ENCODE results near the gene PDZD7. TPM values are rescaled to one million over a fixed set of nuclear protein-coding genes. Genes with fewer than 3 reads are reported as not detected.

Gene PDZD7
- total and polyA plus RNA-seq, 4 donors: 0.06 to 0.09 (median 0.07) TPM; not detected in 1

DNA sequence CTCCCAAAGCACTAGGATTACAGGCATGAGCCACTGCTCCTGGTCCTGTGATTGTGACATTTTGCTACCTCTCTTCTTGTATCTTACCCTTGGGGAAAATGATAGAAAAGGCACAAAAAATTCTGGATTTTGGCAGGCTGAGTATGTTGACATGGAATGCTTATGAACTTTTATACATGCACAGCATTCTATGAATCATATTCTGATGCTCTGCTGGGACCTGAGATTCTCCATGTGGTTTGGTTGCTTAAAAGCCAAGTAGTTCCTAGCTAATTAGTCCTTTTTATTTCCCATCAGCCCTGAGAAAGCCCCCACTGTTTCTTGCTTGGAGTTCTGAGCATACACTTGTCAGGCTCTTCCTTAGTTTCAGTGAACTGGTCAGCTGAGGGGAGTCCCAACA is 22.6 kb upstream of the PDZD7 start:
- H3K27ac ChIP-seq (ENCODE audit: low read depth in 1 of 2, low read length in 2 of 2): no peak overlapping the region
- H3K9me3 ChIP-seq (ENCODE audit: control insufficient read depth in 4 of 4, low read length in 3 of 4): no peaks in the 10 kb centered on the region
- H3K36me3 ChIP-seq (ENCODE audit: control insufficient read depth in 4 of 4, insufficient read depth in 3 of 4, low read depth in 1 of 4, low read length in 3 of 4): no peaks in the 10 kb centered on the region
- H3K9ac ChIP-seq (ENCODE audit: low read depth in 1 of 2, low read length in 2 of 2): no peak overlapping the region
- H3K4me1 ChIP-seq (ENCODE audit: control insufficient read depth in 4 of 4, insufficient read depth in 4 of 4, low read length in 3 of 4): peaks cover 0 to 11% (median 3%) of the 10 kb centered on the region in 4 donors
- no peak for DNase-seq (ENCODE audit: low spot score)
- no peak overlapping the region for H3K4me3 ChIP-seq (ENCODE audit: low read depth in 1 of 3, low read length in 3 of 3)
- peaks cover 0 to 6% (median 2%) of the 10 kb centered on the region in 4 donors for H3K27me3 ChIP-seq (ENCODE audit: control insufficient read depth in 4 of 4, insufficient read depth in 4 of 4, low read length in 3 of 4)
- TF ChIP-seq EGR1 (IDR thresholded peaks at IDR 0.05; ENCODE audit: low read depth in 2 of 2) (no peak), ATF3 (IDR thresholded peaks at IDR 0.05) (no peak), FOXA1 (IDR thresholded peaks at IDR 0.05) (no peak), YY1 (IDR thresholded peaks at IDR 0.05) (no peak), NR2F2 (IDR thresholded peaks at IDR 0.05) (no peak), RXRA (IDR thresholded peaks at IDR 0.05) (no peak), RAD21 (IDR thresholded peaks at IDR 0.05) (no peak), JUND (IDR thresholded peaks at IDR 0.05) (no peak), SP1 (IDR thresholded peaks at IDR 0.05) (no peak), ZBTB33 (IDR thresholded peaks at IDR 0.05) (no peak), CTCF (IDR thresholded peaks at IDR 0.05; ENCODE audit: low read depth, low read length, missing input control) (no peak), GABPA (IDR thresholded peaks at IDR 0.05 in 1 of 2, conservative IDR thresholded peaks at IDR 0.05 in 1 of 2) (no peak)
- TF ChIP-seq, protein P1, sequence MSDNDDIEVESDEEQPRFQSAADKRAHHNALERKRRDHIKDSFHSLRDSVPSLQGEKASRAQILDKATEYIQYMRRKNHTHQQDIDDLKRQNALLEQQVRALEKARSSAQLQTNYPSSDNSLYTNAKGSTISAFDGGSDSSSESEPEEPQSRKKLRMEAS (IDR thresholded peaks at IDR 0.05): no peak

- Histone ChIP-seq H3K27ac (ENCODE audit: low read depth in 1 of 2, low read length in 2 of 2) (no peak overlapping the region), H3K4me1 (ENCODE audit: control insufficient read depth in 4 of 4, insufficient read depth in 4 of 4, low read length in 3 of 4) (peaks cover 0 to 11% (median 5%) of the 10 kb centered on the region in 4 donors), H3K36me3 (ENCODE audit: control insufficient read depth in 4 of 4, insufficient read depth in 3 of 4, low read depth in 1 of 4, low read length in 3 of 4) (no peaks in the 10 kb centered on the region), H3K9me3 (ENCODE audit: control insufficient read depth in 4 of 4, low read length in 3 of 4) (no peaks in the 10 kb centered on the region), H3K4me3 (ENCODE audit: low read depth in 1 of 3, low read length in 3 of 3) (no peak overlapping the region), H3K9ac (ENCODE audit: low read depth in 1 of 2, low read length in 2 of 2) (no peak overlapping the region), H3K27me3 (ENCODE audit: control insufficient read depth in 4 of 4, insufficient read depth in 4 of 4, low read length in 3 of 4) (peaks cover 0 to 6% (median 2%) of the 10 kb centered on the region in 4 donors)
- DNase-seq (ENCODE audit: low spot score): no peak
- WGBS: 98% methylated on average over 3 of the region's 3 CpGs
- TF ChIP-seq HNF4A (conservative IDR thresholded peaks at IDR 0.05): no peak
- no peak for TF ChIP-seq RAD21 (IDR thresholded peaks at IDR 0.05)
- TF ChIP-seq NR2F2 (IDR thresholded peaks at IDR 0.05): no peak
- TF ChIP-seq ATF3 (IDR thresholded peaks at IDR 0.05): no peak
- TF ChIP-seq JUND (IDR thresholded peaks at IDR 0.05): no peak
- TF ChIP-seq, protein P1 (IDR thresholded peaks at IDR 0.05): no peak
- no peak for TF ChIP-seq SP1 (IDR thresholded peaks at IDR 0.05)
- no peak for TF ChIP-seq FOXA1 (IDR thresholded peaks at IDR 0.05)
- no peak for TF ChIP-seq GABPA (IDR thresholded peaks at IDR 0.05 in 1 of 2, conservative IDR thresholded peaks at IDR 0.05 in 1 of 2)
- TF ChIP-seq HNF4G (IDR thresholded peaks at IDR 0.05): no peak
- TF ChIP-seq CTCF (IDR thresholded peaks at IDR 0.05; ENCODE audit: low read depth, low read length, missing input control): no peak
- no peak for TF ChIP-seq RXRA (IDR thresholded peaks at IDR 0.05)
- TF ChIP-seq FOXA2 (IDR thresholded peaks at IDR 0.05): no peak
- TF ChIP-seq, protein P2, sequence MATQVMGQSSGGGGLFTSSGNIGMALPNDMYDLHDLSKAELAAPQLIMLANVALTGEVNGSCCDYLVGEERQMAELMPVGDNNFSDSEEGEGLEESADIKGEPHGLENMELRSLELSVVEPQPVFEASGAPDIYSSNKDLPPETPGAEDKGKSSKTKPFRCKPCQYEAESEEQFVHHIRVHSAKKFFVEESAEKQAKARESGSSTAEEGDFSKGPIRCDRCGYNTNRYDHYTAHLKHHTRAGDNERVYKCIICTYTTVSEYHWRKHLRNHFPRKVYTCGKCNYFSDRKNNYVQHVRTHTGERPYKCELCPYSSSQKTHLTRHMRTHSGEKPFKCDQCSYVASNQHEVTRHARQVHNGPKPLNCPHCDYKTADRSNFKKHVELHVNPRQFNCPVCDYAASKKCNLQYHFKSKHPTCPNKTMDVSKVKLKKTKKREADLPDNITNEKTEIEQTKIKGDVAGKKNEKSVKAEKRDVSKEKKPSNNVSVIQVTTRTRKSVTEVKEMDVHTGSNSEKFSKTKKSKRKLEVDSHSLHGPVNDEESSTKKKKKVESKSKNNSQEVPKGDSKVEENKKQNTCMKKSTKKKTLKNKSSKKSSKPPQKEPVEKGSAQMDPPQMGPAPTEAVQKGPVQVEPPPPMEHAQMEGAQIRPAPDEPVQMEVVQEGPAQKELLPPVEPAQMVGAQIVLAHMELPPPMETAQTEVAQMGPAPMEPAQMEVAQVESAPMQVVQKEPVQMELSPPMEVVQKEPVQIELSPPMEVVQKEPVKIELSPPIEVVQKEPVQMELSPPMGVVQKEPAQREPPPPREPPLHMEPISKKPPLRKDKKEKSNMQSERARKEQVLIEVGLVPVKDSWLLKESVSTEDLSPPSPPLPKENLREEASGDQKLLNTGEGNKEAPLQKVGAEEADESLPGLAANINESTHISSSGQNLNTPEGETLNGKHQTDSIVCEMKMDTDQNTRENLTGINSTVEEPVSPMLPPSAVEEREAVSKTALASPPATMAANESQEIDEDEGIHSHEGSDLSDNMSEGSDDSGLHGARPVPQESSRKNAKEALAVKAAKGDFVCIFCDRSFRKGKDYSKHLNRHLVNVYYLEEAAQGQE (IDR thresholded peaks at IDR 0.05): no peak
- no peak for TF ChIP-seq TAF1 (conservative IDR thresholded peaks at IDR 0.05)
- no peak for TF ChIP-seq ZBTB33 (IDR thresholded peaks at IDR 0.05)
- TF ChIP-seq YY1 (IDR thresholded peaks at IDR 0.05): no peak
- no peak for TF ChIP-seq EGR1 (IDR thresholded peaks at IDR 0.05; ENCODE audit: low read depth in 2 of 2)
Observed at GRCh38 chr10:101052285-101052684, 21.4 kb upstream of the PDZD7 start.
